ENCODE measurements around the gene SDHC.

Gene SDHC

DNA sequence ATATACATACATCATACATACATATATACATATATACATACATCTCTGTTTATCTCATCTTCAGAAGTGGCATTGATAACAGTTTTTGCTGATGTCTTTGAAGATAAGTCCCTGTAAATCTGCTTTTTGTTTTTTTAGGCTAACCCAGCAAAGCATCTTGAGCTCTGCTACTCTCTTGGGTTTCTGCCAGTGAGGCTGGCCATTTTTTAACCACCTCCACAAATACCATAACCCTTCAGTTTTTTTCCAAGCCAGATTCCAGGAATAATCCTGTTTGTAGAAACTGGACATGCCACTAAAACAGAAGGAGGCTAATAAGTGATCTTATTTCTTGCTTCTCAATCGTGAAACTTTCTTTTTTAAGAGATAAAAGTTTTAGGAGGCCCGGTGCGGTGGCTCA is 21.6 kb downstream of the SDHC start:
- TF ChIP-seq CTCF (IDR thresholded peaks at IDR 0.05; ENCODE audit: borderline replicate concordance, insufficient read depth, low read depth, low read length): no peak
- H3K4me3 ChIP-seq (ENCODE audit: low read depth, low read length): no peak overlapping the region

GRCh38 chr1:161342177-161342576 is 28.0 kb downstream of the SDHC start:
- no peak for TF ChIP-seq CTCF (IDR thresholded peaks at IDR 0.05; ENCODE audit: borderline replicate concordance, insufficient read depth, low read depth, low read length)
- H3K4me3 ChIP-seq (ENCODE audit: low read depth, low read length): no peak overlapping the region

DNA sequence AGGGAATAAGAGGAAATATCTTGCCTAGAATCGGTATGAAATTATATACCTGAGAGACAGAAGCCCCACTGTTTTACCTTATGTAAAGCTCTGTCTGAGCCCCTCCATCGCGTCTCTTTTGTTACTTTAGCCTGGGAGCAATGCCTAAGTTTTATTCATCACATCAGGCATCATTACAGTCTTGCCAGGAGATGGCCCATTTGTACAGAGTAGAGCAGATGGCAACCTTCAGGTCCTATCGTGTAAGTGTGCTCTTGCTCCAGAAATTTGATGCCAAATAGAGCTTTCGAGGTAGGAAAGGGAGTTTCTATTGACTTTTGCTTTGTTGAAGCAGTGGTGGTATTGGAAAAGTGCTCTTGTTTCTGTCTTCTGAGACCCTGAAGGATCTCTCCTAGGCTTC is 28.6 kb downstream of the SDHC start:
- no peak for TF ChIP-seq CTCF (IDR thresholded peaks at IDR 0.05; ENCODE audit: borderline replicate concordance, insufficient read depth, low read depth, low read length)
- no peak overlapping the region for H3K4me3 ChIP-seq (ENCODE audit: low read depth, low read length)

DNA sequence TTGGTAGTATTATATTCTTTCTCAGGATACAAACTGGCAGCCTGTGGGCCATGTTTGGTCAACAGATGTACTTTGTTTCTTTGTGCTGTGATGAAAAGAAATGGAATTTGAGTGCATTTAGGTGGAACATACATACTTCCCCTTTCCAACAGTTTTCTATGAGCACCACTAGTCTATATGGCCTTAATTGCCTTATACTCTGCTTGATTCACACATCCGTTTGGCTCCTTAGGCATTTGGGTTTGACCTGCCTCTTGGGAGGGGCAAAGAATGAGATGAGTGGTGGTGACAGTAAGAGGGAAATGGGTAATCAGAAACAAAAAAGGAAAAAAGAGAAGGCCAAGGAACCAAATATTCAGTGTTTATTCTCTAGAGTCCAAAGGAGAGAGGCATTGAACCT is 36.5 kb downstream of the SDHC start:
- no peak overlapping the region for H3K4me3 ChIP-seq (ENCODE audit: low read depth, low read length)
- TF ChIP-seq CTCF (IDR thresholded peaks at IDR 0.05; ENCODE audit: borderline replicate concordance, insufficient read depth, low read depth, low read length): no peak

- no peak for TF ChIP-seq CTCF (IDR thresholded peaks at IDR 0.05; ENCODE audit: borderline replicate concordance, insufficient read depth, low read depth, low read length)
- H3K4me3 ChIP-seq (ENCODE audit: low read depth, low read length): no peak overlapping the region
Measured at GRCh38 chr1:161351482-161351881, 37.3 kb downstream of the SDHC start.

- no peak for TF ChIP-seq CTCF (IDR thresholded peaks at IDR 0.05; ENCODE audit: borderline replicate concordance, insufficient read depth, low read depth, low read length)
- no peak overlapping the region for H3K4me3 ChIP-seq (ENCODE audit: low read depth, low read length)
Measured at GRCh38 chr1:161357073-161357472, 42.9 kb downstream of the SDHC start.

GRCh38 chr1:161359291-161359690 is 45.1 kb downstream of the SDHC start:
- TF ChIP-seq CTCF (IDR thresholded peaks at IDR 0.05; ENCODE audit: borderline replicate concordance, insufficient read depth, low read depth, low read length): no peak

More at GRCh38 chr1:161359291-161359690, 45.1 kb downstream of the SDHC start:
- no peak overlapping the region for H3K4me3 ChIP-seq (ENCODE audit: low read depth, low read length)
